GM12878 (cell line): ENCODE data around the gene SEC16A. TPM values are rescaled to one million over a fixed set of nuclear protein-coding genes. Genes with fewer than 3 reads are reported as not detected.

Source experiments
- ATAC-seq: fragments of 200-7000 bp; cut with Tn5 transposase; 3 replicates; pipeline ENCODE4 v1.9.1; 2020; ENCODE audit warnings: mild to moderate bottlenecking, moderate library complexity
- BruUV-seq: library from RNA; stranded (reverse); fragments of 400-500 nt; replicated peaks from 2 replicates; lab custom pipeline; 2021; lab: Mats Ljungman, UMichigan
- CTCF ChIA-PET: fragments of 300-600 bp; sonication (Branson Sonifier 250); formaldehyde crosslinking; extraction: SDS; loops from one replicate; lab custom pipeline; 2021; ENCODE audit warnings: inconsistent platforms; lab: Yijun Ruan, JAX
- POLR2A ChIA-PET: fragments of 350-600 bp; formaldehyde crosslinking; extraction: SDS; loops from one replicate; lab custom pipeline; 2021; ENCODE audit warnings: inconsistent platforms; lab: Charles Lee
- RAD21 ChIA-PET: fragments of 300-600 bp; sonication (Branson Sonifier 250); formaldehyde crosslinking; loops from one replicate; lab custom pipeline; 2023; ENCODE audit warnings: antibody characterized with exemption; ENCODE audit not compliant: unreplicated experiment; lab: Charles Lee
- SMC1A ChIA-PET: fragments of 300-600 bp; sonication (Branson Sonifier 250); formaldehyde crosslinking; loops from one replicate; lab custom pipeline; 2023; ENCODE audit not compliant: unreplicated experiment, uncharacterized antibody; lab: Charles Lee
- DNase-seq: peaks from one replicate; pipeline ENCODE4 v3.0.0-alpha.2; 2011; ENCODE audit warnings: low read depth, low spot score
- FAIRE-seq: peaks from 3 replicates; lab custom pipeline; 2011; peaks lifted over from hg19 to GRCh38; lab: Jason Lieb, UNC
- H2AFZ ChIP-seq: 2 replicates; pipeline ENCODE4 v1.6.0; 2011; ENCODE audit warnings: low read depth, low read length, control low read depth; ENCODE audit not compliant: control insufficient read depth
- H3K27ac ChIP-seq: 2 replicates; pipeline ENCODE4 v1.5.1; 2011; ENCODE audit warnings: control low read depth; ENCODE audit not compliant: control insufficient read depth, insufficient read depth
- H3K27me3 ChIP-seq, 2 experiments: replicated peaks in 1 of 2; 2 replicates each; pipeline versions ENCODE4 v1.6.0 to v1.6.1; 2011; ENCODE audit warnings: low read length in 1 of 2; ENCODE audit not compliant: control insufficient read depth in 2 of 2, insufficient read depth in 2 of 2
- H3K36me3 ChIP-seq, 2 experiments: 2 replicates each; pipeline ENCODE4 v1.5.1; 2011; ENCODE audit warnings: low read length in 1 of 2; ENCODE audit not compliant: control insufficient read depth in 2 of 2, insufficient read depth in 2 of 2
- H3K4me1 ChIP-seq: 2 replicates; pipeline ENCODE4 v1.6.1; 2011; ENCODE audit warnings: mild to moderate bottlenecking, low read length, moderate library complexity, mixed read lengths; ENCODE audit not compliant: control insufficient read depth, insufficient read depth
- H3K4me2 ChIP-seq: 2 replicates; pipeline ENCODE4 v1.6.0; 2011; ENCODE audit warnings: control low read depth; ENCODE audit not compliant: control insufficient read depth, insufficient read depth
- H3K4me3 ChIP-seq: fragments of 200-600 bp; sonication (generic); 2 replicates; pipeline ENCODE4 v1.5.1; 2016
- H3K79me2 ChIP-seq: 2 replicates; pipeline ENCODE4 v1.6.0; 2011; ENCODE audit warnings: low read length; ENCODE audit not compliant: control insufficient read depth, insufficient read depth
- H3K9ac ChIP-seq: 2 replicates; pipeline ENCODE4 v1.8.0; 2011; ENCODE audit warnings: low read length, control low read depth, mixed read lengths; ENCODE audit not compliant: control insufficient read depth, insufficient read depth
- H3K9me3 ChIP-seq: replicated peaks from 3 replicates; pipeline ENCODE4 v1.5.1; 2011; ENCODE audit warnings: mild to moderate bottlenecking, low read length; ENCODE audit not compliant: control insufficient read depth, insufficient read depth
- H4K20me1 ChIP-seq: 2 replicates; pipeline ENCODE4 v1.6.0; 2011; ENCODE audit not compliant: control insufficient read depth, insufficient read depth
- CHD1 ChIP-seq: IDR thresholded peaks from 2 replicates; pipeline ENCODE4 v1.6.1; 2012; ENCODE audit warnings: low read depth, low read length, improper control_type of control experiment
- MYB ChIP-seq: fragments of 150-350 bp; IDR thresholded peaks from 2 replicates; pipeline ENCODE4 v1.6.1; 2014; ENCODE audit warnings: mild to moderate bottlenecking, low read depth, low read length, borderline replicate concordance
- NR2F1 ChIP-seq: fragments of 450-650 bp; conservative IDR thresholded peaks from 2 replicates; pipeline ENCODE4 v1.6.1; 2017; ENCODE audit warnings: mild to moderate bottlenecking
- POLR2A ChIP-seq: IDR thresholded peaks from 2 replicates; pipeline ENCODE4 v1.6.1; 2011; ENCODE audit warnings: low read depth, mild to moderate bottlenecking, low read length
- SRF ChIP-seq, 2 experiments: IDR thresholded peaks; 2 replicates each; pipeline ENCODE4 v1.6.1; 2011; ENCODE audit warnings: low read depth in 2 of 2, low read length in 2 of 2, mild to moderate bottlenecking in 1 of 2, moderate library complexity in 1 of 2
- TAF1 ChIP-seq: IDR thresholded peaks from 2 replicates; pipeline ENCODE4 v1.6.1; 2011; ENCODE audit warnings: mild to moderate bottlenecking, low read depth, low read length, borderline replicate concordance
- ZBTB40 ChIP-seq: fragments of 450-650 bp; IDR thresholded peaks from 2 replicates; pipeline ENCODE4 v1.6.1; 2016; ENCODE audit warnings: mild to moderate bottlenecking, moderate library complexity, borderline replicate concordance
- ZNF384 ChIP-seq: IDR thresholded peaks from 2 replicates; pipeline ENCODE4 v1.6.1; 2012; ENCODE audit warnings: low read depth, mild to moderate bottlenecking, low read length, improper control_type of control experiment, borderline replicate concordance
- WGBS: methylation state at CpG from one replicate; pipeline ENCODE4 v1.1.6; 2016; ENCODE audit warnings: low lambda C conversion rate; ENCODE audit not compliant: insufficient replicate concordance, insufficient coverage; ENCODE audit errors: missing lambda C conversion rate; 5-methylcytosine and 5-hydroxymethylcytosine counted together
- in situ Hi-C: fragments of 300-500 bp; cut with MboI; formaldehyde crosslinking; loops from 9 replicates; pipeline ENCODE4 v1.14.3; 2018; ENCODE audit warnings: mixed read lengths
- intact Hi-C: fragments of 100-400 bp; cut with micrococcal nuclease; formaldehyde crosslinking; loops from one replicate; pipeline ENCODE4 v1.14.2; 2022; ENCODE audit not compliant: unreplicated experiment
- polyA plus RNA-seq, 11 experiments: library from polyadenylated mRNA; depleted of rRNA in 4 of 11; unstranded in 6 of 11; stranded (reverse) in 5 of 11; fragments of >200 nt; fragmentation: Nextera tagmentation in 4 of 11; fragmentation: Illumina TruSeq in 1 of 11; extraction: Ambion mirVana in 4 of 11; extraction: Trizol in 1 of 11; gene quantifications; 1 replicate in 1 of 11; 2 replicates in 10 of 11; pipeline versions ENCODE4 v1.2.1 to v1.2.3, GENCODE V29; 2011 to 2016; ENCODE audit warnings: inconsistent platforms in 2 of 11, missing spikeins in 2 of 11, low read depth in 1 of 11
- total RNA-seq, 4 experiments: library from RNA; depleted of rRNA in 3 of 4; stranded (reverse); fragments of >200 nt in 3 of 4; fragmentation: Illumina TruSeq in 1 of 4; extraction: Trizol in 1 of 4; gene quantifications; 2 replicates each; pipeline versions ENCODE4 v1.2.1 to v1.2.3, GENCODE V29; 2013 to 2021

SEC16A gene
- total and polyA plus RNA-seq, 10 of the 15 experiments (the other 5 are each of a cell fraction or from before 2014, with no cell fraction given), result 9.9 to 59.1 (median 21.7) TPM

GRCh38 chr9:136433043-136433715 is 49.7 kb downstream of the SEC16A start:
- H3K9ac ChIP-seq, result no peak overlapping the region
- BruUV-seq, result no TSS peak
- 95% methylated on average over 23 of the region's 36 CpGs for WGBS
- ChIA-PET SMC1A (no interaction called here), POLR2A (interaction anchor here (0.6 kb wide), 1 partner anchor 218 kb away, joined by 5 read pairs; no protein-coding TSS in a partner anchor), RAD21 (no interaction called here)
- in situ Hi-C loops, result no loop called here
- no peak overlapping the region for H3K4me2 ChIP-seq
- H3K79me2 ChIP-seq, result peaks cover 26% of the 10 kb centered on the region
- H4K20me1 ChIP-seq, result no peaks in the 10 kb centered on the region
- DNase-seq (no peak), ATAC-seq (no peak), FAIRE-seq (no peak)
- H3K36me3 ChIP-seq, result peaks cover 0 to 13% of the 10 kb centered on the region in 2 experiments; a peak in 3 of 4 replicates
- no peaks in the 10 kb centered on the region for H3K27me3 ChIP-seq
- H3K4me1 ChIP-seq, result peaks cover 6% of the 10 kb centered on the region; the same call in 1 of the 2 replicates
- intact Hi-C loops, result no loop called here
- no peak overlapping the region for H3K4me3 ChIP-seq
- no peak overlapping the region for H3K27ac ChIP-seq
- H2AFZ ChIP-seq, result no peak overlapping the region
- no peak for TF ChIP-seq CHD1
- no peak for TF ChIP-seq TAF1
- no peak for TF ChIP-seq MYB
- no peak for TF ChIP-seq ZNF384
- no peak for TF ChIP-seq ZBTB40
- TF ChIP-seq POLR2A, result no peak
- no peak; a peak in 1 of 4 replicates for TF ChIP-seq SRF (IDR thresholded peaks at IDR 0.05; ENCODE audit: low read depth in 2 of 2, low read length in 2 of 2)
- TF ChIP-seq NR2F1, result no peak
- TF ChIP-seq, all 136 proteins: peak for 0
- CTCF ChIA-PET, result no interaction called here
- no peaks in the 10 kb centered on the region for H3K9me3 ChIP-seq
